Left lobe of liver (tissue), 2 donors: ENCODE results near the gene MS4A4E. TPM values are rescaled to one million over a fixed set of nuclear protein-coding genes. Genes with fewer than 3 reads are reported as not detected.
A peak's percentile ranks its signal among the peaks of the same experiment; 100 is the strongest.
"Not testable (repeated sequence)": the region's sequence is repeated elsewhere in the genome, so short reads cannot be mapped to it uniquely, and the experiment has no call there.

Experiments used
- ATAC-seq: fragments of 200-7000 bp; cut with Tn5 transposase; one replicate; pipeline ENCODE4 v1.9.1; 2020; ENCODE audit warnings: mild to moderate bottlenecking, moderate library complexity
- DNase-seq: peaks from one replicate; pipeline ENCODE4 v3.0.0-alpha.2; 2020; ENCODE audit warnings: low spot score
- total RNA-seq: library from RNA; stranded (reverse); gene quantifications from one replicate; pipeline ENCODE4 v1.2.1, GENCODE V29; 2021
- donor health status: DM: no; HTN: no; CAD: no; lungs with moderate emphysema.
- donor health status: DM: no; HTN: yes; CAD: no.

The MS4A4E gene
- total RNA-seq, 1 donor from 2014 or later: 2.3 TPM

DNA sequence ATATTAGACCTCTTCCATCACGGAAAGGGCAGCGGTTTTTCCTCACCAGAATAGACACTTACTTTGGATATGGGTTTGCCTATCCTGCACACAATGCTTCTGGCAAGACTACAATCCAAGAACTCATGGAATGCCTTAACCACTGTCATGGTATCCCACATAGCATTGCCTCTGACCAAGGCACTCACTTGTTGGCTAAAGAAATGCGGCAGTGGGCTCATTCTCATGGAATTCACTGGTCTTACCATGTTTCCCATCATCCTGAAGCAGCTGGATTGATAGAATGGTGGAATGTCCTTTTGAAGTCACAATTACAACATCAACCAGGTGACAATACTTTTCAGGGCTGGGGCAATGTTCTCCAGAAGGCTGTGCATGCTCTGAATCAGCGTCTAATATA, 20.8 kb downstream of the MS4A4E start:
- no peak for ATAC-seq
- DNase-seq: no peak

DNA sequence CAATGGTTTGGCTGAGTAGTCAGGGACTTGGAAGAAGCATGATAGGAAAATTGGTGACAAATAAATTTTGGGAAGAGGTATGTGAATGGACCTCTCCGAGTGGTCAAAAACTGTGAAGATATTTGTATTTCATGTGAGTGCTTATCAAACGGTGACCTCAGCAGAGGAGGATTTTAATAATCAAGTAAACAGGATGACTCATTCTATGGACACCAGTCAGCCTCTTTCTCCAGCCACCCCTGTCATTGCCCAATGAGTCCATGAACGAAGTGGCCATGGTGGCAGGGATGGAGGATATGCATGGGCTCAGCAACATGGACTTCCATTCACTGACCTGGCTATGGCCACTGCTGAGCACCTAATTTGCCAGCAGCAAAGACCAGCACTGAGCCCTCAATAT, 21.2 kb downstream of the MS4A4E start:
- no peak for ATAC-seq

DNA sequence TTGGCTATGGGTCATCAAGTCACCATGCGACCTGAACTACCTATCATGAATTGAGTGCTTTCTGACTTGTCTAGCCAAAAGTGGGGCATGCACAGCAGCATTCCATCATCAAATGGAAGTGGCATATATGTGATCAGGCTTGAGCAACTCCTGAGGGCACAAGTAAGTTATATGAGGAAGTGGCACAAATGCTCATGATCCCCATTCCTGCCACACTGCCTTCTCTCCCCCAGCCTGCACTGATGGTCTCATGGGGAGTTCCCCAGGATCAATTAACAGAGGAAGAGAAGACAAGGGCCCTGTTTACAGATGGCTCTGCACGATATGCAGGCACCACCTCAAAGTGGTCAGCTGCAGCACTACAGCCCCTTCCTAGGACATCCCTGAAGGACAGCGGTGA, 21.8 kb downstream of the MS4A4E start:
- ATAC-seq: no peak
- DNase-seq: no peak

More for the DNA sequence above, 21.2 kb downstream of the MS4A4E start:
- DNase-seq: no peak

DNA sequence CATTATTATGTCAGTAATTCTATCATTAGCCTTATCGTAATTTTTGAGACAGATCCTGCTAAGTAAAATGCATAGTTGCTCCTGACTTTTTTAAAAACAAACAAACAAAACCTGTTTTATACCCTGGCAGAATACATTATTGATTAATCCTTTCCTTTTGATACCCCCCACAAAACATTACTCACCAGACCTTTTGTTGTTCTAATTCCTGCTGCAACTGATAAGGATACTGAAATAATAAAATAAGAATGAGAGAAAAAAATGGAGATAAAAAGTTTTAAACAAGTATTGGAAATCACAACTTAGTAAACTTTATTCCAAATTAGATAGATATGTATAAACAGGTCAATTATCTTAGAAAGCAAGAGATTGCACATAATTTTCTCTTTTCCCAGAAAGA, 28.6 kb downstream of the MS4A4E start:
- DNase-seq (no peak), ATAC-seq (no peak)

DNA sequence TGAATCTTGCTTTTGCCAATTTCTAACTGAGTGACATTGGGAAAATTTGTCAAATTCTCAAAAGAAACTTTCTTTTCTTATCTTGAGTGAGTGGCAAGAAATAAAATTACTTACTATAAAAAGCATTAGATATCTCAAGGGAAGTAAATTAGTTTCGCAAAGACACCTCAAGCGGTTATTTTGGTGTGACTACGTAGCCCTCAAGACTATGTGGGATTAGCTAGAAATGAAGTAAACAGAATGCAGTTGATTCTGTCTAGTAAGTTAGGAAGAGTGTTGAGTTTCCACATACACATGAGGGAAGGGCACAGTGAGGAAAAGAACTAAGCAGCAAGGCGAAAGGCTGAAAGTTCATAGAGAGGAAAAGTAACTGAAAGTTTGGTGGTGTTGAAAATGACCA, 31.7 kb downstream of the MS4A4E start:
- DNase-seq: no peak
- no peak for ATAC-seq

DNA sequence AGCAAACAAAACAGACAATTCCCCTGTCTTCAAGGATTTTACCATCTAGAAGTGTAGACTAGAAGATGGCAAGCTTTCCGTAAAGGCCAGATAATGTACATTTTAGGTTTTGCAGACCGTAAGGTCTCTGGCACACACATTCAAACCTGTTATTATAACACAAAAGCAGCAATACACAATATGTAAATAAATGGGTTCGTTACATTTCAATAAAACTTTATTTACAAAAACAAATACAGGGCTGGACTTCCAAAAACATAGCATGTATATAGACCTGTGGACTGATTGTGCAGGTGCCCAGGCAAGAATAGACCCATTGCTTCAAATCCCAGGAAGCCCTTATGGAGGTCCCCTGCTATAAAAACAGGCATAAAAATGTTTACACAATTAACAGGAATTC, 33.0 kb downstream of the MS4A4E start:
- ATAC-seq (no peak), DNase-seq (no peak)

DNA sequence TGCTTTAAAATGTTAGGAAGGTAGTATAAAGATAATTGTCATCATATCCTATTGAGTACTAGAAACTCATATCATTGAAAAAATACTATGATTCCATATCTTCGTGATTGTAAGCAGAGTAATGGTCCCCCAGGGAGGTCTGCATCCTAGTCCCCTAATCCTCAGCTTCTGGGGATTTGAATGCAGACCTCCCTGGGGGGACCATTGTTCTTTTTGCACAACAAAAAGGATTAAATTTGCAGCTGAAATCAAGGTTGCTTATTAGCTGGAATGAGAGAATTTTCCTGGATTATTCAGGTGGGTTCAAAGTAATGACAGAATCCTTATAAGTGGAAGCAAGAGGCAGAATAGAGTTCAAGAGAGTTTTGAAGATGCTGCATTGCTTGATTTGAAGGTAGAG, 34.0 kb downstream of the MS4A4E start:
- DNase-seq: no peak
- no peak for ATAC-seq

DNA sequence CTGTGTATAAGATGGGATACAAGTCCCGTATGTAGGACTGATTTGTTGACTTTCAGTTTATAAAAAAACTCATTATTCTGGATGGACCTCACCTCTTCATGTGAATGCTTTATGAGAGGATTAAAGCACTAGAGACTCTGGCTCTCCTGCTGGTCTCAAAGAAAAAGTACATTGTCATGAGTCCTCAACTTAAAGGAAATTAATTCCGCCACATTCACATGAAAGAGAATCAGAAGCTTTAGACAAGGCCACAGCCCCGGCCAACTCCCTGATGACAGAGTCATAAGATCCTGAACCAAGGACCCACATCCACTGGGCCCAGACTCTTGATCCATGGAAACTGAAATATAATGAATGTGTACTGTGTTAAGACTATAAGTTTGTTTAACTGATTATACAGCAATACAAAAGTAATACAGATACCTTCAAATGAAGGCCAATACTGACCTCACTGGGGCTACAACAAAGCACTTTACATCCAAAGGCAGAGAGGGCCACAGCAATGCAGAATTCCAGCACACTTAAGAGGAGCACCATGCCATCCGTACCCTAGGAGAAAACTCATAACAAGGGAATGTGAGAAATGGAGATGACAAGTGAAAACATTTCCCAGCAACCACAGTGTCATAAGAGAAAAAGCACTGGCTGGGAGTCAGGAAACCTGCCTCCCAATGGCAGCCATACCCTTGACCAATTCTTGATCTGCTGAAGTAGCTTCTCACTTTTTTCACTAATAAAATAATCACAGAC, 34.6 kb downstream of the MS4A4E start:
- ATAC-seq (no peak), DNase-seq (no peak)

DNA sequence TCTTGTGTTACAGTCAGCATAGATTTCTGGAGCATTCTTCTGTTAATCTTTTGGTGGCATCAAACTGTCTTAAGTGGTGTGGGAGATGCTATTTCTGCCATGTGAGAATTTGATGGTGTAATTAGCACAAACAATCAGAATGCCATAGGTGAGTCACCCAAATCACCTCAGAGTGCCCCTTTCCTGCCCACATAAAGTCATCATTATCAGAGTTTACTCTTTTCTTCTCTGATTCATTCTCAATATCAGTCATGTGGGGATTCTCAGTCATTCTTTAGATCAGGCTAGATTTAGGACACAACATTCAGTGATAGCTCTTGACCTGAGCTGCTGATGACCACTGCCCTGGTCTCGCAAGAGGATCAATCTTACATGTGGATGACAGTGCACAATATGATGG, 36.3 kb downstream of the MS4A4E start:
- ATAC-seq (no peak), DNase-seq (no peak)

DNA sequence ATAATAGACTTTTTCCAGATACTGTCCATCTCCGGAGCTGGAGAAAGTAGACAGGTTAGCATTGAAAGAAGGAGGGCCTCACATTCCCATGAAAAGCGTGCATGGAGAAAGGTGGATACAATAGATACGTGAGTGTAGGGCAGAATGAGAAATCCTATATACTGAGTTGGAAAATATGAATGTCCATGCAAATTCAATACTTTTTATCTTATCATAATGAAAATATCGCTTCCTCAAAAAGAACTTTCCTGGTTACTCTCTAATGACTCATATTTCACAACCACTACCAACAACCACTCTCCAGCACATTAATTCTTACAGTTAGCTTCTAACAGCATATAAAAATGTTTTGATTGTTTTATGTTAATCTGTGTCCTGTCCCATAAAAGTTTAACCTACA, 38.0 kb downstream of the MS4A4E start:
- ATAC-seq (no peak), DNase-seq (no peak)

DNA sequence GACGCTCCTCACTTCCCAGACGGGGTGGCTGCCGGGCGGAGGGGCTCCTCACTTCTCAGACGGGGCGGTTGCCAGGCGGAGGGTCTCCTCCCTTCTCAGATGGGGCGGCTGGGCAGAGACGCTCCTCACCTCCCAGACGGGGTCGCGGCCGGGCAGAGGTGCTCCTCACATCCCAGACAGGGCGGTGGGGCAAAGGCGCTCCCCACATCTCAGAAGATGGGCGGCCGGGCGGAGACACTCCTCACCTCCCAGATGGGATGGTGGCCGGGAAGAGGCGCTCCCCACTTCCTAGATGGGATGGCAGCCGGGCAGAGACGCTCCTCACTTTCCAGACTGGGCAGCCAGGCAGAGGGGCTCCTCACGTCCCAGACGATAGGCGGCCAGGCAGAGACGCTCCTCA, 41.6 kb downstream of the MS4A4E start:
- not testable (repeated sequence) for DNase-seq, ATAC-seq

DNA sequence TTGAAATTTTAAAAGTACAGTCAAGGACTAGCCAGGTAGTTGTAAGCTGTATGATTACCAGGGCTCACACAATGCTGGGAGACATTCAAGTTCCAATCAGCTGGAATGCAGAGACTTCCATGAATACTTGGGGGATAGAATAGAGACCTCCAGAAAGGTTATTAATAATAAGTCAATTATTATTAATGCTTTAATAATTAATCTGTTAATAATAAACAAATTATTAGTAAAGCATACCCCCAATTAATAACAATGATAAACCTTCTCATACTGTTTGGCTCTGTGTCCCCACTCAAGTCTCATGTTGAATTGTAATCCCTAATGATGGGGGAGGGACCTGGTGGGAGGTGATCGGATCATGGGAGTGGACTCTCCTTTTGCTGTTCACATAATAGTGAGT, 45.5 kb downstream of the MS4A4E start:
- no peak for DNase-seq
- no peak for ATAC-seq

DNA sequence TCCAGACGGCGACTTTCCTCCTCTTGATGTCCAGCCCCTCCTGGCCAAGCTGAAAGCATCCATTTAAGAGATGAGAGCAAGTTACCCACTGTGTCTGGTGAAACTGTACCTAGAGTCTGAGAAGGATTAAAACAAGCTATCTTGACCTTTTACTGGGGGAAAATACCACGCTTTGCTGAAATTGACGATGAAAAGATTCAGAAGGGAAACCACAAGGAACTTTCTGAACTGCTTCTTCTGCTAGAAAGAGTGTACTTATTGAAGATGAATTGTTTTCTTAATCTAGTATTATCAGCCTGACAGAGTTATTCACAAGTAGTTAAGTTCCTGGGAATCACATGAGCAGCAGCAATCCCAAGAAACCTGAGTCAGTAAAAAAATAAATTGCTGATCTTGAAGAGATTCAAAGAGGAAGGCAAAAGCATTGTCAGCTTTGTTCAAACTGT, 47.0 kb downstream of the MS4A4E start:
- peak; percentile 34 for ATAC-seq
- no peak for DNase-seq

DNA sequence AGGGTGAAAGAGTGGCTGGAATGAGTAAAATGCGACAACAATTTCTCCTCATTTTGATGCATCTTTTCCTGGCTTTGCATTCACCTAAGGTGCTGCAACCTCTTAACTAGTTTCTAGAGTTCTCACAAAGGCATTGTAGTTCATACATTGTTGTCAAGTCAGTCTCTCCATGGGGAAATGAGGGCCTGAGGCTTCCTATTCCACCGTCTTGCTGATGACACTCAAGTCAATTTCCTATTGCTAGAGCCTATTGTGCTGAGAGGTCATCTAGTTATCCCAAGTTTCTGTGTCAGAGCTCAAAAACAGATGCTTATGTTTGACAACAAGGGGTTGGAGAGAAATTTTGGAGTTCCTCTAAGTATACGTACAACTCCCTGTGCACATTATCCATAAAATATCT, 48.4 kb downstream of the MS4A4E start:
- DNase-seq (no peak), ATAC-seq (no peak)

DNA sequence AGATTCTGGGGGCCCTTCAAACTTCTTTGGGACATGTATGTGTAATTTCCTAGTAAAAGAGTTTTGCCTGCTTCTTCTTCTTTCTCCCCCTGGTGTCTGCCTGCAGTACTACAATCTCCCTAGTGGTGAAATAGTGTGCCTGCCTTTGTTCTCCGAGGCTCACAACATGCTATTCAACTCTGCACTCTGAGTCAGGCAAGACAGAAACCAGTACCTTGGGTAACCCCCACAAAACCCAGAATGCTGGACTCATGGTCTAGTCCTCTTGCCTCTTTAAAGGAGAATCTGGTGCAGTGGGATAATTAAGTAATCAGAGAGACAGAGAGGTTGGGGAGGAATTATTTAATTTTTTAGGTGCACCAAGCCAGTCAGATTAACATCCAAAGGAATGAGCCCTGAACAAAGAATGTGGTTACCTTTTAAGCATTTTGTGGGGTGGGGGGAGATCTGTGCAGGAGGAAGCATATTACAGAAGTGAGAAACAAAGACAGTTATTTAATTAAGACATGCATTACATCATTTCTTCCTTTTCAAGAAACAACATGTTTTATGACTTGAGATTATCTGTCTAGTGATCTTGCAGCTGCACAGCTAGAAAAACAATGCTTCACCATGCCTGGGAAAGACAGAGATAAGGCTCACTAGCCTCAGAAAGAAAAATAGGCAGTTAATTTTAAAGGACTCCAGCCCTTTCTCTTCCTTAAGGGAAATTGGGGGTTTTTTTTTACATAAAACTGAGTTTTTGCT, 49.1 kb downstream of the MS4A4E start:
- peak; percentile 99 for ATAC-seq
- peak; percentile 60 for DNase-seq

DNA sequence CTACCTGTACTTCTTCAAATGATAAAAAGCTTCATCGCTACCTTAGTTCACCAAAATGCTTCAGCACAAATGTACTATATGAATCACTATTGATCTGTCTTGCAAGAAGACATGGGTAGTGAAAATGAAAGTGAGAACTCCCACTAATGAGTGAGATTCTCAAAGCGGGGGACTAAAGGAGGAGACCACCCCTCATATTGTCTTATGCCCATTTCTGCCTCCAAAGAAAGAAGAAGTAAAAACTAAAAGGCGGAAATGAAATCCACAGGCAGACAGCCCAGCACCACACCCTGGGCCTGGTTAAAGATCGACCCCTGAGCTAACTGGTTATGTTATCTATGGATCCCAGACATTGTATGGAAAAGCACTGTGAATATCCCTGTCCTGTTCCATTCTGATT, 50.4 kb downstream of the MS4A4E start:
- ATAC-seq, DNase-seq: not testable (repeated sequence)

DNA sequence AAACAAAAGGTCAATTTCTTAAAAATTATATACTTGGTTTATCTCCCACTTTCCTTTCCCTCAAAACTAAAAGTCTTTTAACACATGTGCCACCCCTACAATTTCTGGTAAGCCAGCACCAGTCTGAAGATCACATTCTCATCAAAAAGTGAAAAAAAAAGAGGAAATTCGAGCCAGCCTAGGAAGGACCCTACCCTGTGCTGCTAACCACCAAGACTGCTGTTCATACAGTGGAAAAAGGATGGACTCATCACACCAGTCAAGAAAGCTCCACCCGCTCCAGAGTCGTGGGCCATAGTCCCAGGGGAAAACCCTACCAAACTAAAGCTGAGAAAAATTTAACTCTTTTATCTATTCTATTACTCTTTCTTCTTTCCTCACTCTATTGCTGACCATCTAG, 54.5 kb downstream of the MS4A4E start:
- not testable (repeated sequence) for ATAC-seq, DNase-seq

DNA sequence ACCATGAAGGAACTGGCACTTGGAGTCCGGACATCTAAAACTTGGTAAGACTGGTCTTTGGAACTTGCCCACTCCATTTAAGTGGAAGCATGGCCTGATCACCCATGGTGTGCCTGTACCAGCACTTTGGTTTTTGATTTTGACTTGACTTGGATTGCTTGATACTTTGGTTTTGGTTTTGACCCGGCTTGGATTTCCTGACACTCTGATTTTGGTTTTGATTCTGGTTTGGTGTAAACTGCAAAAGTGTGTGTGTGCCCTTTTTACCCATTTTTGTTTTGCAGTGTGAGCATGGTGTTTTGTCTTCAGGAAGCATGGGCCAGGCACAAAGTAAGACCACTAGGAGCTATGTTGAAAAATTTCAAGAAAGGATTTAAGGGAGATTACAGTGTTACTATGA, 56.8 kb downstream of the MS4A4E start:
- not testable (repeated sequence) for ATAC-seq, DNase-seq

DNA sequence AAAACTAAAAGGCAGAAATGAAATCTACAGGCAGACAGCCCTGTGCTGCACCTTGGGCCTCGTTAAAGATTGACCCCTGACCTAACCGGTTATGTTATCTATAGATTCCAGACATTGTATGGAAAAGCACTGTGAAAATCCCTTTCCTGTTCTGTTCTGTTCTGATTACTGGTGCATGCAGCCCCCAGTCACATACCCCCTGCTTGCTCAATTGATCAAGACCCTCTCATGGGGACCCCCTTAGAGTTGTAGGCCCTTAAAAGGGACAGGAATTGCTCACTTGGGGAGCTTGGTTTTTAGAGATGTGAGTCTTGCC, 57.5 kb downstream of the MS4A4E start:
- not testable (repeated sequence) for ATAC-seq, DNase-seq

DNA sequence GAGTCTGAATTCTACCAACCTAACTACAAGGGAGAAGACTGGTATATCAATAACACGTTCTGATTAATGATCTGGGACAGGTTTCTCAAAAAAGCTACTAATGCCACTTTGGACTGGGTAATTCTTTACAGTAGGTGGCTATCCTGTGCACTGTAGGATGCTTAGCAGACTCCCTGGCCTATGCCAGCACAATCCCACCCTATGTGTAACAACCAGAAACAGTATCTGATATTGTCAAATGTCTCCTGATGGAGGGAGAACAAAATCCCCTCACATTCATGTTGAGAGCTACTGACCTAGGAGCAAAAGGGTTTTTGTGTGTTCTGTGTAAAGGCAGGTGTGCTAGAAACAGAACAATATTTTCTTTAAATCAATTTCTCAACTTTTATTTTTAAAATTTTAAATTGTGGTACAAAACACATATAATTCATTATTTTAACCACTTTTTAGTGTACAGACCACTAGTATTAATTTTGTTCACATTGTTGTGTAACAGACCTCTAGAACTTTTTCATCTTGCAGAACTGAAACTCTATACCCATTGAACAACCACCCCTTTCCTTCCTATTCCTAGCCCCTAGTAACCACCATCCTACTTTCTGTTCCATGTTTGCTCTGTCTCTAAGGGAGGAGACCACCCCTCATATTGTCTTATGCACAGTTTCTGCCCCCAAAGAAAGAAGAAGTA, 58.0 kb downstream of the MS4A4E start:
- peak; percentile 20 for ATAC-seq

DNA sequence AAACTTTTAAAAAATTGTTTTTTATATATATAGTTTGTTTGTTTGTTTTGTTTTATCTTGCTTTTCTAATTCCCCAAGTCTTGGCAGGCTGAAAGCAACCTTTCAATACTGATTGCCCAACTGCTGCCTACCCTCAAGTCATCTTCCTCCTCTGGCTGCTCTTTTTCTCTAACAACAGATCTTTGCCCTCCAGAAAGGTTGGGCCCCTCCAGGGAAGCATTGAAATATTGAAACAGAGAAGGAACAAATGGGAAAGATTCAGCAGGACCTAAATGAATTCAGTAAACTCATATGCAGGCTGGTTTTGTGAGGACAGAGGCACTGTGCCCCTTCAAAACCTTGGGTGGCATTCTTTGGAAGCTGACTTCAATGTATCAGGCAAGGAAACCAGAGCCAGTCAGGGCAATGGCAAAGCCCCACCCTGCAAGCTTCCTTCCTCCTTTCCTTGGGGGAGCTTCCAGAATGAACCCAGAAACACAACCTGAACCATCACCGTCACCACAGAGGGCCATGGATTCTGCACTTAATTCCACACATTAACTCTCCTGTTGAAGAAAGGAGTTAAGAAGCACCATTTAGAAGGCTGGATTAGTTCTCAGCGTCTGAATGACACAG, 59.2 kb downstream of the MS4A4E start:
- DNase-seq (no peak), ATAC-seq (peak; percentile 52)

More for the DNA sequence above, 58.0 kb downstream of the MS4A4E start:
- DNase-seq: no peak
